ENCODE measurements around the gene PARD3B.

GRCh38 chr2:204615456-204615855 is 70.2 kb downstream of the PARD3B start:
- TF ChIP-seq NFE2L2 (IDR thresholded peaks at IDR 0.05; ENCODE audit: low read depth, low read length) (no peak), POLR2A (IDR thresholded peaks at IDR 0.05; ENCODE audit: low read depth, low read length) (no peak), MAFK (IDR thresholded peaks at IDR 0.05; ENCODE audit: low read depth, low read length) (no peak), RAD21 (IDR thresholded peaks at IDR 0.05; ENCODE audit: low read length) (no peak), SMC3 (IDR thresholded peaks at IDR 0.05; ENCODE audit: low read depth, low read length) (no peak), CEBPB (IDR thresholded peaks at IDR 0.05; ENCODE audit: low read depth, low read length) (no peak), RFX5 (IDR thresholded peaks at IDR 0.05; ENCODE audit: low read depth, low read length) (no peak), RCOR1 (IDR thresholded peaks at IDR 0.05; ENCODE audit: insufficient replicate concordance, low read length) (no peak), BHLHE40 (IDR thresholded peaks at IDR 0.05; ENCODE audit: low read depth, low read length) (no peak), MXI1 (IDR thresholded peaks at IDR 0.05; ENCODE audit: borderline replicate concordance, low read depth, low read length) (no peak), MAZ (IDR thresholded peaks at IDR 0.05; ENCODE audit: borderline replicate concordance, low read depth, low read length) (no peak), CHD1 (IDR thresholded peaks at IDR 0.05; ENCODE audit: low read depth, low read length) (no peak)
- TF ChIP-seq, protein P1, sequence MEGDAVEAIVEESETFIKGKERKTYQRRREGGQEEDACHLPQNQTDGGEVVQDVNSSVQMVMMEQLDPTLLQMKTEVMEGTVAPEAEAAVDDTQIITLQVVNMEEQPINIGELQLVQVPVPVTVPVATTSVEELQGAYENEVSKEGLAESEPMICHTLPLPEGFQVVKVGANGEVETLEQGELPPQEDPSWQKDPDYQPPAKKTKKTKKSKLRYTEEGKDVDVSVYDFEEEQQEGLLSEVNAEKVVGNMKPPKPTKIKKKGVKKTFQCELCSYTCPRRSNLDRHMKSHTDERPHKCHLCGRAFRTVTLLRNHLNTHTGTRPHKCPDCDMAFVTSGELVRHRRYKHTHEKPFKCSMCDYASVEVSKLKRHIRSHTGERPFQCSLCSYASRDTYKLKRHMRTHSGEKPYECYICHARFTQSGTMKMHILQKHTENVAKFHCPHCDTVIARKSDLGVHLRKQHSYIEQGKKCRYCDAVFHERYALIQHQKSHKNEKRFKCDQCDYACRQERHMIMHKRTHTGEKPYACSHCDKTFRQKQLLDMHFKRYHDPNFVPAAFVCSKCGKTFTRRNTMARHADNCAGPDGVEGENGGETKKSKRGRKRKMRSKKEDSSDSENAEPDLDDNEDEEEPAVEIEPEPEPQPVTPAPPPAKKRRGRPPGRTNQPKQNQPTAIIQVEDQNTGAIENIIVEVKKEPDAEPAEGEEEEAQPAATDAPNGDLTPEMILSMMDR (conservative IDR thresholded peaks at IDR 0.05; ENCODE audit: low read depth, low read length), result no peak
- TF ChIP-seq, protein P2, sequence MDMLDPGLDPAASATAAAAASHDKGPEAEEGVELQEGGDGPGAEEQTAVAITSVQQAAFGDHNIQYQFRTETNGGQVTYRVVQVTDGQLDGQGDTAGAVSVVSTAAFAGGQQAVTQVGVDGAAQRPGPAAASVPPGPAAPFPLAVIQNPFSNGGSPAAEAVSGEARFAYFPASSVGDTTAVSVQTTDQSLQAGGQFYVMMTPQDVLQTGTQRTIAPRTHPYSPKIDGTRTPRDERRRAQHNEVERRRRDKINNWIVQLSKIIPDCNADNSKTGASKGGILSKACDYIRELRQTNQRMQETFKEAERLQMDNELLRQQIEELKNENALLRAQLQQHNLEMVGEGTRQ (IDR thresholded peaks at IDR 0.05; ENCODE audit: low read depth, low read length), result no peak
